ENCODE results near the gene PRICKLE1. TPM values are rescaled to one million over a fixed set of nuclear protein-coding genes. Genes with fewer than 3 reads are reported as not detected.

Gene PRICKLE1
- total RNA-seq, 1 donor from 2014 or later, result 9.4 TPM

DNA sequence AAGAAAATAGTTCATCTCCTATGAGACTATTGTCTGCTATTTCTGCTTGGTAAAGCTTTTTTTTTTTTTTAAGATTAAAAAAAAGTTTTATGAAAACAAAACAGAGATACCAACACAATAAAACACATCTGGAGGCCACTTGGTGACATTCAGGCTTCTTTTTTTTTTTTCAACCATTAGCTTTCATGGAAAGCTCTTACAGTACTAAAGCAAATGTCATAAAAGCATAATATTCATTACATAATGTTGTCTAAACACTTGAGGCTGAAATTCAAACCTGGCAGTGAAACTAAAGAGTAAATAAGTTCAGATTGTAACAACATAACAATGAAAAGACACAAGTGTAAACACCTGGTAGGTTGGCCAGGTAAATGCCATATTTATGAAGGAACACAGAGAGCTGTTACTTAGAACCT lies 14.7 kb downstream of the PRICKLE1 start:
- Mint-ChIP-seq H3K27me3 (ENCODE audit: low read depth) (no peaks in the 10 kb centered on the region), H3K4me1 (peaks cover 2% of the 10 kb centered on the region), H3K27ac (ENCODE audit: unreplicated experiment) (no peak overlapping the region), H3K9me3 (no peaks in the 10 kb centered on the region), H3K4me3 (no peak overlapping the region), H3K36me3 (ENCODE audit: low read depth) (no peaks in the 10 kb centered on the region)
- TF ChIP-seq, protein P1, sequence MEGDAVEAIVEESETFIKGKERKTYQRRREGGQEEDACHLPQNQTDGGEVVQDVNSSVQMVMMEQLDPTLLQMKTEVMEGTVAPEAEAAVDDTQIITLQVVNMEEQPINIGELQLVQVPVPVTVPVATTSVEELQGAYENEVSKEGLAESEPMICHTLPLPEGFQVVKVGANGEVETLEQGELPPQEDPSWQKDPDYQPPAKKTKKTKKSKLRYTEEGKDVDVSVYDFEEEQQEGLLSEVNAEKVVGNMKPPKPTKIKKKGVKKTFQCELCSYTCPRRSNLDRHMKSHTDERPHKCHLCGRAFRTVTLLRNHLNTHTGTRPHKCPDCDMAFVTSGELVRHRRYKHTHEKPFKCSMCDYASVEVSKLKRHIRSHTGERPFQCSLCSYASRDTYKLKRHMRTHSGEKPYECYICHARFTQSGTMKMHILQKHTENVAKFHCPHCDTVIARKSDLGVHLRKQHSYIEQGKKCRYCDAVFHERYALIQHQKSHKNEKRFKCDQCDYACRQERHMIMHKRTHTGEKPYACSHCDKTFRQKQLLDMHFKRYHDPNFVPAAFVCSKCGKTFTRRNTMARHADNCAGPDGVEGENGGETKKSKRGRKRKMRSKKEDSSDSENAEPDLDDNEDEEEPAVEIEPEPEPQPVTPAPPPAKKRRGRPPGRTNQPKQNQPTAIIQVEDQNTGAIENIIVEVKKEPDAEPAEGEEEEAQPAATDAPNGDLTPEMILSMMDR (conservative IDR thresholded peaks at IDR 0.05), result no peak
- DNase-seq (ENCODE audit: low read depth, low spot score), result no peak

DNA sequence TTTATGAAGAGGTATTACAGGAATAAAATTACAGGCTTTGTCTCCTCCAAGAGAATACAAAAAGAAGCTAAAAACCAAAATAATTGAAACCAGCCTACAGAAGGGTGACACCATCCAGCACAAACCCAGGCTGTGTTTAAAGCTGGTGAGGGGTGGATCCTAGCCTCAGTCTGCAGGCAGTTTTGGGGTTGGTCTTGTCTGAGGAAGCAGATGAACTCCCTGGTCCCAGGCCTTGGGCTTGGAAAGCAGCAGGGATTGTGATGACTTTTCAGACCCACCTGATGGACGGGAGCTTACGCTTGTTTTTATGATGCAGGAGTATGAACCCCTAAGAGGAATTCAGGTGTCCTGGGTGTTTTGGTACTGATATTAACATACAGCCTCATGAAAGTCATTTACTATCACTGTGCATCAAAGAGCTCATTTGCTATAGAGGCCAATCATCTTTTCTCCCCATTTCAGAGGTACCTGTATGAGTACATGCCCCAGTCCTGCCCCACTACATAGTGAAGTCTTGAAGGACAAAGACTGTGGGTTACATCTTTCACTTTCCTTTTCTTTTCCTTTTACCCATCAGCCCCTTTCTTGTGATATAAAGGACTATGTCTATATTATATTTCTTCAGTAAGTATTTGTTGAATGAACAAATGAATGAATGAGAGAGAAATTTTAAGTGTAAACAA lies 18.1 kb downstream of the PRICKLE1 start:
- DNase-seq (ENCODE audit: low read depth, low spot score), result no peak
- Mint-ChIP-seq H3K27me3 (ENCODE audit: low read depth) (no peaks in the 10 kb centered on the region), H3K9me3 (no peaks in the 10 kb centered on the region), H3K4me1 (peaks cover 14% of the 10 kb centered on the region), H3K4me3 (no peak overlapping the region), H3K36me3 (ENCODE audit: low read depth) (no peaks in the 10 kb centered on the region), H3K27ac (ENCODE audit: unreplicated experiment) (no peak overlapping the region)
- TF ChIP-seq, protein P1 (conservative IDR thresholded peaks at IDR 0.05), result no peak

DNA sequence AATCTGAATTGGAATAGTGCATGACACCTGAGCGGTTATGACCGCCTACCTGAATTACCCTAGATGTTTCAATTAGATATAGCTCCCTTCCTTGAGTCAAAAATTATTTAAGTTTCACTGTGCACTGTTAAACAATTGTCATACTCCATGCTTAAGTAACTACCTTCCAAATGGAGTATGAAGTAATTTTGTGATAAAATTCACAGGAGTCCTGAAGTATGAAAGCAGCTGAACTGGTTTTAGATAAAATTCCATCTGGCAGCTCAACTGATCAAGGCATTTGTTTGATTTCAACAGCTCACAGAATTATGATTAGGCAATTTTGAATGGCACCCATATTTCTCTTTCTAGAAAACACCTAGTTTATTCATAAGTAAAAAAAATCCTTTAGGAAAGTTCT lies 19.5 kb downstream of the PRICKLE1 start:
- TF ChIP-seq, protein P1 (conservative IDR thresholded peaks at IDR 0.05), result no peak
- no peak for DNase-seq (ENCODE audit: low read depth, low spot score)
- no peaks in the 10 kb centered on the region for H3K9me3 Mint-ChIP-seq
- no peaks in the 10 kb centered on the region for H3K27me3 Mint-ChIP-seq (ENCODE audit: low read depth)
- peaks cover 25% of the 10 kb centered on the region for H3K4me1 Mint-ChIP-seq
- H3K36me3 Mint-ChIP-seq (ENCODE audit: low read depth), result no peaks in the 10 kb centered on the region
- no peak overlapping the region for H3K4me3 Mint-ChIP-seq
- H3K27ac Mint-ChIP-seq (ENCODE audit: unreplicated experiment), result no peak overlapping the region

DNA sequence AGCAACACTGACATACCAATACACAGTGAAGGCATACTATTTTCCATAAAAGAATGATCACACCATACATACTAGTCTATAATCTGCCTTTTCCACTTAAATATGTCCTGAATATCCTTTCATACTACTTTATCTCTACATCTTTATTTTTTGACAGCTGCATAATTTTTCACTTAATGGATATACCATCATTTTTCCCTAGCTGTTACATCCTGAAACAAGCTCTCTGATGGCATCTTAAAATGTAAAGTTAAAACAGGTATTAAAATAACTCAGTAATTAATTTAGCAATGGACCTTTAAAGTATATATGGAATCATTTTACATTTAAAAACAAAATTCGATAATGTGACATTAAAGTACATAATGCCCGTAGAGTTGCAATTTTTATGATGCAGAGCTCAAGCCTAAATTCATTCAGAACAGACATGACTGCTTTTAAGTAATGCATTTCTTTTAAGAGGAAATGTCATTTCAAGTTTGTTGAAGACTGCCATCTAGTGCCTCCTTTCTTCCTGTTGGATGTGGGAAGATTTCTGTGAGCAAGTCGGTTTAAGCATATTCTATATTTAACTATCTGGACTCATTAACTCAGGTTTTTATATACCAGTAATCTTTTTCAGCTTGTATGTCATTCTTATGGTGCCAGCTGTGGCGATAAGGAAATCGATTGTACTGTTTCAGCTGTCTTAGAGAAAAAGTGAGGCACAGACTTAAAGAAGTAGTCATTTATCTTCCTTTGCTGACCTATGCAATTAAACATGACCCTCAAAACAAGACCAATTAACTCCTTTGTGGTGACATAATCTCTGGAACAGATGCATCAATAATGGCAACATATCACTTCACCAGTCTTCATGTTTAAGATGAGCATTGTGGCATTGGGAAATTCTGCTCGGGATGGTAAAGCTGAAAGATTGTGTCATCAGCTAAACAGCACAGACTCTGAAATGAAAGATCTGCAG lies 20.3 kb downstream of the PRICKLE1 start:
- no peaks in the 10 kb centered on the region for H3K36me3 Mint-ChIP-seq (ENCODE audit: low read depth)
- H3K4me3 Mint-ChIP-seq, result no peak overlapping the region
- H3K4me1 Mint-ChIP-seq, result peaks cover 29% of the 10 kb centered on the region

DNA sequence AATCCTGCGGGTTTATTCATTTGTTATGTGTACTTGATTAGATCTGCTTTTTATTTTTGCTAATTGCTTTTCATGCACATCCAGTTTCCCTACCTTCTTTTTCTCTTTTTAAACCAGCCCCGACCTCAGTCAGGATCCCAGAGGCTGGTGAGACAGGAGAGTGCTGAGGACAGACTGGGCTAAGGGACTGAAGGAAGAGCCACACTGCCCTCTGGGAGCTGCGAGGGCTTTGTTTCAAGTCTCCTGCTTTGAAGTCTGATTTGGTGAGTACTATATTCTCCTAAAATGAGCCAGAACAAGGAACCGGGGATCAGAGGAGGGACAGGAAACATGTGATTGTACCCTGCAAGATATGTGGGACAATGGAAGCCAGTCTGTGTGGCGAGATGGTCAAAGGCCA lies 23.9 kb downstream of the PRICKLE1 start:
- Mint-ChIP-seq H3K27ac (ENCODE audit: unreplicated experiment) (peak overlapping the region; percentile 25), H3K36me3 (ENCODE audit: low read depth) (no peaks in the 10 kb centered on the region), H3K27me3 (ENCODE audit: low read depth) (no peaks in the 10 kb centered on the region), H3K9me3 (no peaks in the 10 kb centered on the region), H3K4me1 (peaks cover 29% of the 10 kb centered on the region), H3K4me3 (no peak overlapping the region)
- TF ChIP-seq, protein P1 (conservative IDR thresholded peaks at IDR 0.05), result no peak
- no peak for DNase-seq (ENCODE audit: low read depth, low spot score)

More for the DNA sequence above, 20.3 kb downstream of the PRICKLE1 start:
- Mint-ChIP-seq H3K27ac (ENCODE audit: unreplicated experiment) (no peak overlapping the region), H3K27me3 (ENCODE audit: low read depth) (no peaks in the 10 kb centered on the region), H3K9me3 (no peaks in the 10 kb centered on the region)
- TF ChIP-seq, protein P1 (conservative IDR thresholded peaks at IDR 0.05), result peak; percentile 69
- DNase-seq (ENCODE audit: low read depth, low spot score), result no peak
